NCI-H1092 (cell line): Measurements from ENCODE around the gene SUMF1.
"Not testable (repeated sequence)": the region's sequence is repeated elsewhere in the genome, so short reads cannot be mapped to it uniquely, and the experiment has no call there.

ENCODE experiments used
- DNase-seq: peaks from one replicate; lab custom pipeline; 2025; lab: John Stamatoyannopoulos, UW

SUMF1 gene

GRCh38 chr3:4335840-4336562, 131.1 kb downstream of the SUMF1 start:
- DNase-seq, result no peak

- no peak for DNase-seq
Observed at GRCh38 chr3:4334548-4334947, 132.5 kb downstream of the SUMF1 start.

GRCh38 chr3:4332991-4333390, 134.1 kb downstream of the SUMF1 start:
- DNase-seq, result no peak

GRCh38 chr3:4332574-4332973, 134.5 kb downstream of the SUMF1 start:
- no peak for DNase-seq

GRCh38 chr3:4332111-4332510, 135.0 kb downstream of the SUMF1 start:
- DNase-seq, result no peak

- DNase-seq, result not testable (repeated sequence)
Observed at GRCh38 chr3:4329806-4330205, 137.3 kb downstream of the SUMF1 start.

GRCh38 chr3:4326868-4327267, 140.2 kb downstream of the SUMF1 start:
- no peak for DNase-seq

- DNase-seq, result no peak
Observed at GRCh38 chr3:4323246-4324027, 143.6 kb downstream of the SUMF1 start.

- no peak for DNase-seq
Observed at GRCh38 chr3:4322635-4323034, 144.4 kb downstream of the SUMF1 start.

- no peak for DNase-seq
Observed at GRCh38 chr3:4321732-4322131, 145.3 kb downstream of the SUMF1 start.

GRCh38 chr3:4320096-4320911, 146.8 kb downstream of the SUMF1 start:
- DNase-seq, result no peak

GRCh38 chr3:4314688-4315087, 152.4 kb downstream of the SUMF1 start:
- no peak for DNase-seq

GRCh38 chr3:4313606-4314293, 153.3 kb downstream of the SUMF1 start:
- no peak for DNase-seq

- no peak for DNase-seq
Observed at GRCh38 chr3:4311496-4311895, 155.6 kb downstream of the SUMF1 start.
